SK-N-SH treated with all-trans-retinoic acid at 6 μM for 48 hours (cell line): ENCODE results near the gene FHOD3.

Source experiments
- ATAC-seq: fragments of 200-7000 bp; cut with Tn5 transposase; 3 replicates; pipeline ENCODE4 v1.9.1; 2020; ENCODE audit warnings: mild to moderate bottlenecking, moderate library complexity
- ARNTL ChIP-seq: fragments of 450-650 bp; formaldehyde crosslinking; IDR thresholded peaks from 2 replicates; pipeline ENCODE4 v1.5.0; 2020; ENCODE audit warnings: low read depth, mild to moderate bottlenecking, moderate library complexity, borderline replicate concordance
- BACH2 ChIP-seq: fragments of 250-450 bp; sonication (Bioruptor Pico); IDR thresholded peaks from 2 replicates; pipeline ENCODE4 v1.9.0; 2021; ENCODE audit warnings: mild to moderate bottlenecking, borderline replicate concordance
- CREB5 ChIP-seq: fragments of 250-450 bp; sonication (Bioruptor Pico); IDR thresholded peaks from 2 replicates; pipeline ENCODE4 v1.5.1; 2020; ENCODE audit warnings: low read depth, mild to moderate bottlenecking, moderate library complexity
- CSDC2 ChIP-seq: fragments of 250-450 bp; sonication (Bioruptor Pico); IDR thresholded peaks from 2 replicates; pipeline ENCODE4 v1.5.0; 2020; ENCODE audit warnings: mild to moderate bottlenecking, moderate library complexity
- CSRNP3 ChIP-seq: fragments of 250-450 bp; sonication (Bioruptor Pico); IDR thresholded peaks from 2 replicates; pipeline ENCODE4 v1.5.1; 2021; ENCODE audit warnings: mild to moderate bottlenecking, moderate library complexity
- ESRRG ChIP-seq: fragments of 250-450 bp; sonication (Bioruptor Pico); IDR thresholded peaks from 2 replicates; pipeline ENCODE4 v1.6.1; 2021; ENCODE audit warnings: mild to moderate bottlenecking
- GLIS3 ChIP-seq: fragments of 250-450 bp; sonication (Bioruptor Pico); IDR thresholded peaks from 2 replicates; pipeline ENCODE4 v1.5.0; 2020; ENCODE audit warnings: mild to moderate bottlenecking, moderate library complexity
- ISL1 ChIP-seq: fragments of 250-450 bp; sonication (Bioruptor Pico); IDR thresholded peaks from 2 replicates; pipeline ENCODE4 v2.1.2; 2022; ENCODE audit warnings: mild to moderate bottlenecking, moderate library complexity
- OSR1 ChIP-seq: fragments of 250-450 bp; sonication (Bioruptor Pico); IDR thresholded peaks from 2 replicates; pipeline ENCODE4 v1.8.0; 2022; ENCODE audit warnings: moderate library complexity, mild to moderate bottlenecking, inconsistent platforms
- PATZ1 ChIP-seq: fragments of 250-450 bp; sonication (Bioruptor Pico); IDR thresholded peaks from 2 replicates; pipeline ENCODE4 v1.8.0; 2020; ENCODE audit warnings: mild to moderate bottlenecking, moderate library complexity, borderline replicate concordance
- POU6F1 ChIP-seq: fragments of 250-450 bp; sonication (Bioruptor Pico); IDR thresholded peaks from 2 replicates; pipeline ENCODE4 v1.8.0; 2021; ENCODE audit warnings: low read depth, mild to moderate bottlenecking, moderate library complexity, borderline replicate concordance
- PPARA ChIP-seq: fragments of 250-450 bp; sonication (Bioruptor Pico); IDR thresholded peaks from 2 replicates; pipeline ENCODE4 v1.5.0; 2020; ENCODE audit warnings: mild to moderate bottlenecking, borderline replicate concordance
- RARB ChIP-seq: fragments of 250-450 bp; sonication (Bioruptor Pico); IDR thresholded peaks from 2 replicates; pipeline ENCODE4 v1.8.0; 2021; ENCODE audit warnings: mild to moderate bottlenecking, moderate library complexity
- SNAI2 ChIP-seq: fragments of 250-450 bp; sonication (Bioruptor Pico); IDR thresholded peaks from 2 replicates; pipeline ENCODE4 v1.5.0; 2020; ENCODE audit warnings: mild to moderate bottlenecking, moderate library complexity
- TCF4 ChIP-seq: fragments of 250-450 bp; sonication (Bioruptor Pico); IDR thresholded peaks from 2 replicates; pipeline ENCODE4 v1.8.0; 2021; ENCODE audit warnings: mild to moderate bottlenecking, moderate library complexity, borderline replicate concordance
- TOX ChIP-seq: fragments of 250-450 bp; sonication (Bioruptor Pico); IDR thresholded peaks from 2 replicates; pipeline ENCODE4 v1.8.0; 2021; ENCODE audit warnings: mild to moderate bottlenecking, moderate library complexity, borderline replicate concordance
- TSHZ2 ChIP-seq: fragments of 250-450 bp; sonication (Bioruptor Pico); IDR thresholded peaks from 2 replicates; pipeline ENCODE4 v1.5.0; 2020; ENCODE audit warnings: mild to moderate bottlenecking, moderate library complexity
- ZC3H10 ChIP-seq: fragments of 250-450 bp; sonication (Bioruptor Pico); IDR thresholded peaks from 2 replicates; pipeline ENCODE4 v1.5.1; 2021; ENCODE audit warnings: mild to moderate bottlenecking, moderate library complexity
- ZFP3 ChIP-seq: fragments of 250-450 bp; sonication (Bioruptor Pico); IDR thresholded peaks from 2 replicates; pipeline ENCODE4 v1.5.0; 2020; ENCODE audit warnings: mild to moderate bottlenecking, moderate library complexity
- ZFP30 ChIP-seq: fragments of 450-650 bp; formaldehyde crosslinking; IDR thresholded peaks from 2 replicates; pipeline ENCODE4 v1.5.0; 2022; ENCODE audit warnings: mild to moderate bottlenecking, moderate library complexity
- ZNF565 ChIP-seq: fragments of 450-650 bp; formaldehyde crosslinking; conservative IDR thresholded peaks from 2 replicates; pipeline ENCODE4 v1.5.0; 2020; ENCODE audit warnings: low read depth, mild to moderate bottlenecking, moderate library complexity
- ZNF70 ChIP-seq: fragments of 450-650 bp; formaldehyde crosslinking; IDR thresholded peaks from 2 replicates; pipeline ENCODE4 v1.5.0; 2020; ENCODE audit warnings: mild to moderate bottlenecking, moderate library complexity
- ZNF8 ChIP-seq: fragments of 450-650 bp; formaldehyde crosslinking; IDR thresholded peaks from 2 replicates; pipeline ENCODE4 v1.5.0; 2020; ENCODE audit warnings: mild to moderate bottlenecking, moderate library complexity

The FHOD3 gene

GRCh38 chr18:36809590-36810381 lies 512.3 kb downstream of the FHOD3 start:
- TF ChIP-seq TCF4 (CRISPR knock-in tag) (no peak), GLIS3 (CRISPR knock-in tag) (no peak), OSR1 (no peak)
- ATAC-seq: peak; percentile 98

GRCh38 chr18:36811430-36811829 lies 513.9 kb downstream of the FHOD3 start:
- ATAC-seq: no peak
- TF ChIP-seq CSDC2 (CRISPR knock-in tag) (no peak), ZNF70 (no peak), PPARA (CRISPR knock-in tag) (no peak), ARNTL (no peak), ESRRG (no peak), ZFP30 (CRISPR knock-in tag) (no peak), TOX (CRISPR knock-in tag) (no peak), ZFP3 (CRISPR knock-in tag) (no peak), POU6F1 (CRISPR knock-in tag) (no peak), ISL1 (no peak), ZNF8 (CRISPR knock-in tag) (no peak), PATZ1 (no peak), TCF4 (CRISPR knock-in tag) (no peak), CREB5 (CRISPR knock-in tag) (no peak), ZC3H10 (CRISPR knock-in tag) (no peak), CSRNP3 (CRISPR knock-in tag) (no peak)

GRCh38 chr18:36811955-36812354 lies 514.4 kb downstream of the FHOD3 start:
- no peak for TF ChIP-seq TOX (CRISPR knock-in tag)
- TF ChIP-seq SNAI2 (CRISPR knock-in tag): no peak
- TF ChIP-seq GLIS3 (CRISPR knock-in tag): no peak
- no peak for TF ChIP-seq ISL1
- no peak for ATAC-seq

- no peak for ATAC-seq
- no peak for TF ChIP-seq TSHZ2 (CRISPR knock-in tag)
- TF ChIP-seq ZNF8 (CRISPR knock-in tag): no peak
- TF ChIP-seq TOX (CRISPR knock-in tag): no peak
- TF ChIP-seq ZFP30 (CRISPR knock-in tag): no peak
- TF ChIP-seq POU6F1 (CRISPR knock-in tag): no peak
- TF ChIP-seq BACH2: no peak
- TF ChIP-seq RARB (CRISPR knock-in tag): no peak
- TF ChIP-seq SNAI2 (CRISPR knock-in tag): no peak
- TF ChIP-seq CSDC2 (CRISPR knock-in tag): no peak
- TF ChIP-seq ZNF70: no peak
- no peak for TF ChIP-seq ZNF565
- no peak for TF ChIP-seq PATZ1
- TF ChIP-seq ZC3H10 (CRISPR knock-in tag): no peak
These were observed 515.2 kb downstream of the FHOD3 start for GRCh38 chr18:36812678-36813077.
